ENCODE data around the gene ACYP2. TPM values are rescaled to one million over a fixed set of nuclear protein-coding genes. Genes with fewer than 3 reads are reported as not detected.
A peak's percentile ranks its signal among the peaks of the same experiment; 100 is the strongest.
"Not testable (repeated sequence)": the region's sequence is repeated elsewhere in the genome, so short reads cannot be mapped to it uniquely, and the experiment has no call there.

ACYP2 gene
- 10 to 100 TPM; 23.6 to 30.6 TPM for total RNA-seq
- polyA plus RNA-seq (ENCODE audit: insufficient read length in 2 of 2): 10 to 100 TPM; 55.5 to 61.4 TPM
- long read RNA-seq, donor 1, partial matches to known transcripts: 15 of 75 reads
- long read RNA-seq, donor 1, other reads (novel, unspliced or antisense): 59 of 75 reads
- long read RNA-seq, donor 2, partial matches to known transcripts: 0 of 14 reads
- long read RNA-seq, donor 2, other reads (novel, unspliced or antisense): 13 of 14 reads
- long read RNA-seq, donor 3, partial matches to known transcripts: 0 of 15 reads
- long read RNA-seq, donor 3, other reads (novel, unspliced or antisense): 15 of 15 reads
- long read RNA-seq, donor 4, partial matches to known transcripts: 0 of 8 reads
- long read RNA-seq, donor 4, other reads (novel, unspliced or antisense): 8 of 8 reads

GRCh38 chr2:54115284-54116137 lies at the start of gene ACYP2:
Gene ACYP2 (plus strand): TSS chr2:54115615.
- Histone ChIP-seq H3K9me3 (ENCODE audit: control insufficient read depth, insufficient read depth, low read length) (peaks cover 1% of the 10 kb centered on the region), H3K27ac (ENCODE audit: low read depth, low read length) (peak within 1 kb of the TSS; percentile 99), H3K4me3 (ENCODE audit: low read depth, low read length) (peak within 1 kb of the TSS; percentile 88), H3K36me3 (ENCODE audit: control insufficient read depth, insufficient read depth, low read length) (peaks cover 1% of the 10 kb centered on the region), H3K27me3 (ENCODE audit: control insufficient read depth, insufficient read depth, low read length) (no peaks in the 10 kb centered on the region), H3K4me1 (ENCODE audit: control insufficient read depth, insufficient read depth, low read length) (no peaks in the 10 kb centered on the region)
- 0% methylated on average over 51 of the region's 57 CpGs for WGBS (ENCODE audit: insufficient coverage)
- peak; percentile 93 to 99 (median 94) for DNase-seq (ENCODE audit: low read depth in 4 of 6, low spot score in 6 of 6)

- no peaks in the 10 kb centered on the region for H3K36me3 ChIP-seq (ENCODE audit: control insufficient read depth, insufficient read depth, low read length)
- H3K4me3 ChIP-seq (ENCODE audit: low read depth, low read length): no peak overlapping the region
- peak in 1 of 6 donors; percentile 18 for DNase-seq (ENCODE audit: low read depth in 4 of 6, low spot score in 6 of 6)
- no peaks in the 10 kb centered on the region for H3K9me3 ChIP-seq (ENCODE audit: control insufficient read depth, insufficient read depth, low read length)
- H3K4me1 ChIP-seq (ENCODE audit: control insufficient read depth, insufficient read depth, low read length): peaks cover 4% of the 10 kb centered on the region
- no peaks in the 10 kb centered on the region for H3K27me3 ChIP-seq (ENCODE audit: control insufficient read depth, insufficient read depth, low read length)
- WGBS (ENCODE audit: insufficient coverage): no CpG with 5 or more reads among the region's 6 CpGs
- no peak overlapping the region for H3K27ac ChIP-seq (ENCODE audit: low read depth, low read length)
Measured at GRCh38 chr2:54065891-54066290, 49.5 kb upstream of the ACYP2 start.

- Histone ChIP-seq H3K4me1 (ENCODE audit: control insufficient read depth, insufficient read depth, low read length) (peaks cover 4% of the 10 kb centered on the region), H3K27me3 (ENCODE audit: control insufficient read depth, insufficient read depth, low read length) (no peaks in the 10 kb centered on the region), H3K9me3 (ENCODE audit: control insufficient read depth, insufficient read depth, low read length) (no peaks in the 10 kb centered on the region), H3K27ac (ENCODE audit: low read depth, low read length) (no peak overlapping the region), H3K4me3 (ENCODE audit: low read depth, low read length) (no peak overlapping the region), H3K36me3 (ENCODE audit: control insufficient read depth, insufficient read depth, low read length) (no peaks in the 10 kb centered on the region)
- no peak for DNase-seq (ENCODE audit: low read depth in 4 of 6, low spot score in 6 of 6)
- no CpG with 5 or more reads among the region's 5 CpGs for WGBS (ENCODE audit: insufficient coverage)
Measured at GRCh38 chr2:54067851-54068375, 47.5 kb upstream of the ACYP2 start.

GRCh38 chr2:54072483-54072882 lies 42.9 kb upstream of the ACYP2 start:
- H3K27ac ChIP-seq (ENCODE audit: low read depth, low read length); H3K4me1 ChIP-seq (ENCODE audit: control insufficient read depth, insufficient read depth, low read length); H3K27me3 ChIP-seq (ENCODE audit: control insufficient read depth, insufficient read depth, low read length); H3K4me3 ChIP-seq (ENCODE audit: low read depth, low read length); DNase-seq (ENCODE audit: low read depth in 4 of 6, low spot score in 6 of 6); H3K36me3 ChIP-seq (ENCODE audit: control insufficient read depth, insufficient read depth, low read length); H3K9me3 ChIP-seq (ENCODE audit: control insufficient read depth, insufficient read depth, low read length): not testable (repeated sequence)
- no CpG with 5 or more reads among the region's 2 CpGs for WGBS (ENCODE audit: insufficient coverage)

GRCh38 chr2:54073796-54074195 lies 41.6 kb upstream of the ACYP2 start:
- no peak overlapping the region for H3K27ac ChIP-seq (ENCODE audit: low read depth, low read length)
- H3K27me3 ChIP-seq (ENCODE audit: control insufficient read depth, insufficient read depth, low read length): no peaks in the 10 kb centered on the region
- H3K4me1 ChIP-seq (ENCODE audit: control insufficient read depth, insufficient read depth, low read length): no peaks in the 10 kb centered on the region
- H3K4me3 ChIP-seq (ENCODE audit: low read depth, low read length): no peak overlapping the region
- H3K36me3 ChIP-seq (ENCODE audit: control insufficient read depth, insufficient read depth, low read length): no peaks in the 10 kb centered on the region
- H3K9me3 ChIP-seq (ENCODE audit: control insufficient read depth, insufficient read depth, low read length): no peaks in the 10 kb centered on the region
- no CpG with 5 or more reads among the region's 1 CpG for WGBS (ENCODE audit: insufficient coverage)
- DNase-seq (ENCODE audit: low read depth in 4 of 6, low spot score in 6 of 6): no peak

GRCh38 chr2:54074606-54075341 lies 40.6 kb upstream of the ACYP2 start:
- no peaks in the 10 kb centered on the region for H3K27me3 ChIP-seq (ENCODE audit: control insufficient read depth, insufficient read depth, low read length)
- H3K9me3 ChIP-seq (ENCODE audit: control insufficient read depth, insufficient read depth, low read length): no peaks in the 10 kb centered on the region
- no peak overlapping the region for H3K27ac ChIP-seq (ENCODE audit: low read depth, low read length)
- H3K4me1 ChIP-seq (ENCODE audit: control insufficient read depth, insufficient read depth, low read length): no peaks in the 10 kb centered on the region
- H3K36me3 ChIP-seq (ENCODE audit: control insufficient read depth, insufficient read depth, low read length): no peaks in the 10 kb centered on the region
- DNase-seq (ENCODE audit: low read depth in 4 of 6, low spot score in 6 of 6): no peak
- no peak overlapping the region for H3K4me3 ChIP-seq (ENCODE audit: low read depth, low read length)
- WGBS (ENCODE audit: insufficient coverage): 100% methylated on average over 4 of the region's 9 CpGs

- DNase-seq (ENCODE audit: low read depth in 4 of 6, low spot score in 6 of 6): no peak
- Histone ChIP-seq H3K4me3 (ENCODE audit: low read depth, low read length) (no peak overlapping the region), H3K36me3 (ENCODE audit: control insufficient read depth, insufficient read depth, low read length) (no peaks in the 10 kb centered on the region), H3K9me3 (ENCODE audit: control insufficient read depth, insufficient read depth, low read length) (no peaks in the 10 kb centered on the region), H3K27ac (ENCODE audit: low read depth, low read length) (no peak overlapping the region), H3K4me1 (ENCODE audit: control insufficient read depth, insufficient read depth, low read length) (no peaks in the 10 kb centered on the region), H3K27me3 (ENCODE audit: control insufficient read depth, insufficient read depth, low read length) (no peaks in the 10 kb centered on the region)
- WGBS (ENCODE audit: insufficient coverage): no CpG with 5 or more reads among the region's 1 CpG
Measured at GRCh38 chr2:54076586-54076985, 38.8 kb upstream of the ACYP2 start.

GRCh38 chr2:54077088-54077900 lies 38.1 kb upstream of the ACYP2 start:
- no peak for DNase-seq (ENCODE audit: low read depth in 4 of 6, low spot score in 6 of 6)
- Histone ChIP-seq H3K36me3 (ENCODE audit: control insufficient read depth, insufficient read depth, low read length) (no peaks in the 10 kb centered on the region), H3K4me1 (ENCODE audit: control insufficient read depth, insufficient read depth, low read length) (no peaks in the 10 kb centered on the region), H3K27ac (ENCODE audit: low read depth, low read length) (no peak overlapping the region), H3K27me3 (ENCODE audit: control insufficient read depth, insufficient read depth, low read length) (no peaks in the 10 kb centered on the region), H3K4me3 (ENCODE audit: low read depth, low read length) (no peak overlapping the region), H3K9me3 (ENCODE audit: control insufficient read depth, insufficient read depth, low read length) (no peaks in the 10 kb centered on the region)
- 90% methylated on average over 1 of the region's 2 CpGs for WGBS (ENCODE audit: insufficient coverage)

- H3K27me3 ChIP-seq (ENCODE audit: control insufficient read depth, insufficient read depth, low read length): no peaks in the 10 kb centered on the region
- no peak for DNase-seq (ENCODE audit: low read depth in 4 of 6, low spot score in 6 of 6)
- H3K9me3 ChIP-seq (ENCODE audit: control insufficient read depth, insufficient read depth, low read length): no peaks in the 10 kb centered on the region
- H3K36me3 ChIP-seq (ENCODE audit: control insufficient read depth, insufficient read depth, low read length): no peaks in the 10 kb centered on the region
- peaks cover 3% of the 10 kb centered on the region for H3K4me1 ChIP-seq (ENCODE audit: control insufficient read depth, insufficient read depth, low read length)
- H3K4me3 ChIP-seq (ENCODE audit: low read depth, low read length): no peak overlapping the region
- WGBS (ENCODE audit: insufficient coverage): no CpG with 5 or more reads among the region's 2 CpGs
- no peak overlapping the region for H3K27ac ChIP-seq (ENCODE audit: low read depth, low read length)
Measured at GRCh38 chr2:54079331-54079730, 36.1 kb upstream of the ACYP2 start.
